SIG-M5 treated with dmso at 0.1 percent for 504 hours (cell line): Measurements from ENCODE around the gene AGTPBP1.
"Not testable (repeated sequence)": the region's sequence is repeated elsewhere in the genome, so short reads cannot be mapped to it uniquely, and the experiment has no call there.

Source experiments
- DNase-seq: peaks from one replicate; lab custom pipeline; 2025; ENCODE audit not compliant: unreplicated experiment; lab: John Stamatoyannopoulos, UW

Gene AGTPBP1

GRCh38 chr9:85741875-85742596, at the start of gene AGTPBP1:
TSS of gene AGTPBP1 (minus strand) at chr9:85741954. CDS start at chr9:85712533, 29,421 bp downstream.
- peak; percentile 86 for DNase-seq

- not testable (repeated sequence) for DNase-seq
Observed at GRCh38 chr9:85786116-85786515, 44.4 kb upstream of the AGTPBP1 start.

- DNase-seq: not testable (repeated sequence)
Observed at GRCh38 chr9:85773844-85774243, 32.1 kb upstream of the AGTPBP1 start.

DNA sequence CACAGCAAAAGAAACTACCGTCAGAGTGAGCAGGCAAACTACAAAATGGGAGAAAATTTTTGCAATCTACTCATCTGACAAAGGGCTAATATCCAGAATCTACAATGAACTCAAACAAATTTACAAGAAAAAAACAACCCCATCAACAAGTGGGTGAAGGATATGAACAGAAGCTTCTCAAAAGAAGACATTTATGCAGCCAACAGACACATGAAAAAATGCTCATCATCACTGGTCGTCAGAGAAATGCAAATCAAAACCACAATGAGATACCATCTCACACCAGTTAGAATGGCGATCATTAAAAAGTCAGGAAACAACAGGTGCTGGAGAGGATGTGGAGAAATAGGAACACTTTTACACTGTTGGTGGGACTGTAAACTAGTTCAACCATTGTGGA, 20.0 kb upstream of the AGTPBP1 start:
- not testable (repeated sequence) for DNase-seq

DNA sequence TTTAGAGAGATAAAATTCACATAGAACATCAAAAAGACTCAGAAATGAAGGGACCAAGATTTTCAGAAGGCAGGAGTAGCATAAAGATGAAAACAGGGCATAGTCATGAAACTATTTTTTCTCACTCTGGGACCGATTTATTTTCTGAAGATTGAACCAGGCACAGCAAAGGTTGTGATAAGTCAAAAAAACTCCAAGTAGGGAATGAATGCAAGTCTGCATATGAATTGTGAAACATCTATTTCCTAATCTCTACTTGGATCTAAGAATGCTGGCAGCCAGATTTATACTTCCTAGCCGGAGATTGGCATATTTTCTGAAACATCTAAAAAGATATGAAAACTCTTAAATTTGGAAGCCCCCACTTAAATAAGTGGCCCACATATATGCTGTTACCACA, 16.0 kb upstream of the AGTPBP1 start:
- not testable (repeated sequence) for DNase-seq

- DNase-seq: not testable (repeated sequence)
Observed at GRCh38 chr9:85756216-85756615, 14.5 kb upstream of the AGTPBP1 start.

GRCh38 chr9:85746309-85746708, 4.6 kb upstream of the AGTPBP1 start:
- DNase-seq: no peak

- DNase-seq: no peak
Observed at GRCh38 chr9:85745203-85745602, 3.4 kb upstream of the AGTPBP1 start.

DNA sequence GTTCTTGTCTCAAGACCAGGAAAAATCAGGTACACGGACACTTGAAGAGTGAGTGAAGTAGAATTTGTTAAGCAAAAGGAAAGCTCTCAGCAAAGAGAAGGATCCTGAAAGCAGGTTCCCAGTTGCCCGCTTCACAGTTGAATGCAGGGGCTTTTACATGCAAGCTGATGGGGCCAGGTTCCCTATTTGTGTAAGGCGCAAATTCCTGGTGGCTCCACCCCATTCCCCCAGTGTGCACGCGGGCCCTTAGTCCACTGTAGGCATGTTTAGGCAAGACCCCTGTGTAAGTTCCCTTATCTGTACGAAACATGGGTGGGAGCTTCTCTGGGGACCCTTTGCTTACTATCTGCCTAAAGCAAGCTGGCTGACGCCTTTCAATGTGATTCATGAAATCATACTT, 2.7 kb upstream of the AGTPBP1 start:
- DNase-seq: peak; percentile 65

- DNase-seq: peak; percentile 87
Observed at GRCh38 chr9:85743275-85744128, 1.7 kb upstream of the AGTPBP1 start.

DNA sequence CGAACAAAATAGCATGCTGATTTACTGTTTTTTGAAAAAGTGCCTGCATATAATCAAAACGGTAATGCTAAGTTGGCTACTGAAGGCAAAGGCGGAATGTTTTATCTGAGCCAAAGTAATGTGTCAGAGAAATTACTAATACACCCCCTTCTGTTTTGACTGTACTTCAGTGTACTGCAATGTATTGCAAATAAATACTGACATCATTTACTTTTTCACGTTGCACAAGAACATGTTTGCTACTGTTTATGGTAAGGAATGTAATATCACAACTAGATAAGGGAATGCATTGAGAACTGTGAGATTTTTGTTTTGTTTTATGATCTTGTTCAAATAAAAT, 813 bp upstream of the AGTPBP1 start:
- DNase-seq: peak; percentile 59

- no peak for DNase-seq
Observed at GRCh38 chr9:85741095-85741874, 469 bp downstream of the AGTPBP1 start.

DNA sequence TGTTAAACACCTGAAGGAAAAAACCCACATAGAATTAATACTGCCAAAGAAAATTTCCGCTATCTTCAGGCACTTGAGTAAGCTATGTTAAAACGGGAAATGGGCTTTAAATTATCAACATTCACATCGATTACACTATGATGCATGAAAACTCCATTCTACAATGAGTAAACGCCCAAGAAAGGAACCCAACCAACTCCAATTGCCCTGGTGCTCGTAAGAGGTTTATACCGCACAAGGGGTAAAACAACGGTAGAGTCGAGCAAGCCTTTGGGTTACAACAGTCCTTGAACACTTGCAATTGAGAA, 1.0 kb downstream of the AGTPBP1 start:
- DNase-seq: peak; percentile 93

- DNase-seq: no peak
Observed at GRCh38 chr9:85738509-85738908, 3.2 kb downstream of the AGTPBP1 start.

- no peak for DNase-seq
Observed at GRCh38 chr9:85737671-85738070, 4.1 kb downstream of the AGTPBP1 start.

GRCh38 chr9:85730916-85731630, 10.7 kb downstream of the AGTPBP1 start:
- DNase-seq: peak; percentile 11

- DNase-seq: peak; percentile 90
Observed at GRCh38 chr9:85729882-85730281, 11.9 kb downstream of the AGTPBP1 start.

DNA sequence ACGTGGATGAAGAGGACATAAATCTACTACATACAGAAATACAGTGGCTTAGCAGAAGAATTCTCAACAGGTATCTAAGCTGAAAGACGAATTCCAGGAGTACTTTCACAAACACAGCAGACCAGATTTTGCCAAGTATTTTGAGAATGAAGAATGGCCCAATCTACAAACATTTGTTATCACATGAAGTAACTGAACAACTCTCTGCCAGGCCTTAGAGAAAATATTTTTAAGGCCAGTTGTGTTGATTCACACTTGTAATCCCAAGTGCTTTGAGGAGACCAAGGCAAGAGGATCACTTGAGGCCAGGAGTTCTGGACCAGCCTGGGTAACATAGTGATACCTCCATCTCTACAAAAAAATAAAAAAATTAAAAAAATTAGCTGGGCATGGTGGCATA, 14.3 kb downstream of the AGTPBP1 start:
- no peak for DNase-seq

DNA sequence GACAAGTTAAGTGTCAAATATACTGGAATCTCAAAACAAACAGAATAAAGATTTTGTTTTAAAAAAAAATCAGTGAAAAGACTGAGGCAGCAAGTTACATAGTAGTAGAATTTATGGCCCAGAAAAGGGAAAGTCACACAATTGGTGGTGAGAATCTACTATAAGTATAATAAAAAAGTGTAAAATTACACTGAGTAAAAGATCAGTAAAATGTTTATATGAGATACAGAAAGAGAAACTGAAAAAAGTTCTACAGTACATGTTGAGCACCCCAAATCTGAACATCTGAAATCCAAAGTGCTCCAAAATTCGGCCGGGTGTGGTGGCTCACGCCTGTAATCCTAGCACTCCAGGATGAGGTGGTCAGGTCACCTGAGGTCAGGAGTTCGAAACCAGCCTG, 15.0 kb downstream of the AGTPBP1 start:
- DNase-seq: no peak

GRCh38 chr9:85723215-85723614, 18.5 kb downstream of the AGTPBP1 start:
- DNase-seq: no peak

DNA sequence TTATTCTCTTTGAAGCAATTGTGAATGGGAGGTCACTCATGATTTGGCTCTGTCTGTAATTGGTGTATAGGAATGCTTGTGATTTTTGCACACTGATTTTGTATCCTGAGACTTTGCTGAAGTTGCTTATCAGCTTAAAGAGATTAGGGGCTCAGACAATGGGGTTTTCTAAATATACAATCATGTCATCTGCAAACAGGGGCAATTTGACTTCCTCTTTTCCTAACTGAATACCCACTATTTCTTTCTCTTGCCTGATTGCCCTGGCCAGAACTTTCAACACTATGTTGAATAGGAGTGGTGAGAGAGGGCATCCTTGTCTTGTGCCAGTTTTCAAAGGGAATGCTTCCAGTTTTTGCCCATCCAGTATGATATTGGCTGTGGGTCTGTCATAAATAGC, 22.3 kb downstream of the AGTPBP1 start:
- not testable (repeated sequence) for DNase-seq
